Upper lobe of left lung (tissue), 6 donors: ENCODE measurements around the gene WRNIP1. TPM values are rescaled to one million over a fixed set of nuclear protein-coding genes. Genes with fewer than 3 reads are reported as not detected.
A peak's percentile ranks its signal among the peaks of the same experiment; 100 is the strongest.

ENCODE experiments used
- ATAC-seq, 2 donors: fragments of 200-7000 bp; cut with Tn5 transposase; one replicate each; pipeline ENCODE4 v1.9.1; 2022; ENCODE audit warnings: mild to moderate bottlenecking in 2 of 2, moderate library complexity in 2 of 2; ENCODE audit not compliant: low FRiP score in 2 of 2
- DNase-seq, 2 donors: peaks; one replicate each; pipeline ENCODE4 v3.0.0-alpha.2; 2019 to 2020
- H3K27ac ChIP-seq, 4 donors: fragments of 200-600 bp; sonication (generic); one replicate each; pipeline ENCODE4 v1.5.1; 2016 to 2019
- H3K27me3 ChIP-seq, 4 donors: fragments of 200-600 bp; sonication (generic); one replicate each; pipeline ENCODE4 v1.5.1; 2017 to 2019
- H3K36me3 ChIP-seq, 4 donors: fragments of 200-600 bp; sonication (generic); one replicate each; pipeline ENCODE4 v1.5.1; 2016 to 2019
- H3K4me1 ChIP-seq, 4 donors: fragments of 200-600 bp; sonication (generic); one replicate each; pipeline ENCODE4 v1.5.1; 2018 to 2019
- H3K4me3 ChIP-seq, 4 donors: fragments of 200-600 bp; sonication (generic); one replicate each; pipeline ENCODE4 v1.5.1; 2017 to 2019; ENCODE audit warnings: mild to moderate bottlenecking in 2 of 4, moderate library complexity in 1 of 4
- H3K9me3 ChIP-seq, 4 donors: fragments of 200-600 bp; sonication (generic); one replicate each; pipeline ENCODE4 v1.5.1; 2018 to 2019
- EP300 ChIP-seq, 4 donors: sonication (generic); formaldehyde crosslinking; IDR thresholded peaks; one replicate each; pipeline ENCODE4 v1.5.1; 2017; ENCODE audit warnings: antibody characterized with exemption in 4 of 4, control low read depth in 2 of 4
- POLR2A ChIP-seq, 4 donors: fragments of 450-650 bp; IDR thresholded peaks; one replicate each; pipeline ENCODE4 v1.5.1; 2016 to 2017; ENCODE audit warnings: antibody characterized with exemption in 4 of 4, mild to moderate bottlenecking in 2 of 4
- POLR2AphosphoS5 ChIP-seq, 2 donors: sonication (generic); formaldehyde crosslinking; IDR thresholded peaks; one replicate each; pipeline ENCODE4 v1.5.1; 2017; ENCODE audit warnings: antibody characterized with exemption in 2 of 2
- WGBS, 2 donors: methylation state at CpG; one replicate each; pipeline ENCODE4 v1.1.5; 2017 to 2018; 5-methylcytosine and 5-hydroxymethylcytosine counted together
- total RNA-seq, 6 donors: library from RNA; depleted of rRNA in 4 of 6; stranded (reverse); fragments of >200 nt in 4 of 6; gene quantifications; one replicate each; pipeline versions ENCODE4 v1.1.0 to v1.2.1, GENCODE V29; 2016 to 2021
- TF ChIP-seq, protein P1 (sequence below), 6 experiments: fragments of 450-650 bp in 4 of 6; fragments of 200-600 bp in 2 of 6; sonication (generic) in 2 of 6; IDR thresholded peaks; one replicate each; pipeline ENCODE4 v1.5.1; 2016 to 2019; ENCODE audit warnings: antibody characterized with exemption in 6 of 6
- donor health status: DM: no; HTN: no; CAD: no; lungs with moderate emphysema.
- donor health status: DM: no; HTN: yes; CAD: no; lungs with severe emphysema.

Gene WRNIP1
- total RNA-seq, 6 donors from 2014 or later, result 38.7 to 101 (median 59.2) TPM

DNA sequence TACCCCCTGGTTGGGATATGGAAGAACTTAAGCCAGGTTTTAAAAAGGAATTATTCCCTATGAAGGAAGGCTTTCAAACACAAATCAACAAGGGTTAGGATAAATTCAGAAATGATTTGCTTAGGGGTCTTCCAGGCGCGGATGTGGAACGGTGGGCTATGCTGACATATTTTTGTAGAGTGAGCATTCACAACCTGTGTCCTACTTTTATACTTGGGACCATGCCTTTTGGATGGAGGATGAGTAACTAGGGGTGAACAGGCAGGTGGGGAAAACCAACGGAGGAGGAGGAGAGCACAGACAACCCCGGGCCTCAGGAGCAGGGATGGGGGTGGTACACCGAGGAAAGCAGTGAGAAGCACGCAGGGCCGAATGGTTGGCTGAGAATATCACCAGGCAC lies 20.4 kb upstream of the WRNIP1 start:
- H3K4me1 ChIP-seq, result peaks cover 2 to 3% (median 2%) of the 10 kb centered on the region in 4 donors
- WGBS, 2 donors, result 94 to 95% methylated on average over 7 to 8 of the region's 8 CpGs
- H3K4me3 ChIP-seq, result no peak overlapping the region
- ATAC-seq, result no peak
- no peaks in the 10 kb centered on the region for H3K36me3 ChIP-seq
- H3K9me3 ChIP-seq, result no peaks in the 10 kb centered on the region
- DNase-seq, result no peak
- H3K27ac ChIP-seq, result no peak overlapping the region
- TF ChIP-seq POLR2A (IDR thresholded peaks at IDR 0.05) (no peak), POLR2AphosphoS5 (IDR thresholded peaks at IDR 0.05) (no peak)
- TF ChIP-seq, protein P1, sequence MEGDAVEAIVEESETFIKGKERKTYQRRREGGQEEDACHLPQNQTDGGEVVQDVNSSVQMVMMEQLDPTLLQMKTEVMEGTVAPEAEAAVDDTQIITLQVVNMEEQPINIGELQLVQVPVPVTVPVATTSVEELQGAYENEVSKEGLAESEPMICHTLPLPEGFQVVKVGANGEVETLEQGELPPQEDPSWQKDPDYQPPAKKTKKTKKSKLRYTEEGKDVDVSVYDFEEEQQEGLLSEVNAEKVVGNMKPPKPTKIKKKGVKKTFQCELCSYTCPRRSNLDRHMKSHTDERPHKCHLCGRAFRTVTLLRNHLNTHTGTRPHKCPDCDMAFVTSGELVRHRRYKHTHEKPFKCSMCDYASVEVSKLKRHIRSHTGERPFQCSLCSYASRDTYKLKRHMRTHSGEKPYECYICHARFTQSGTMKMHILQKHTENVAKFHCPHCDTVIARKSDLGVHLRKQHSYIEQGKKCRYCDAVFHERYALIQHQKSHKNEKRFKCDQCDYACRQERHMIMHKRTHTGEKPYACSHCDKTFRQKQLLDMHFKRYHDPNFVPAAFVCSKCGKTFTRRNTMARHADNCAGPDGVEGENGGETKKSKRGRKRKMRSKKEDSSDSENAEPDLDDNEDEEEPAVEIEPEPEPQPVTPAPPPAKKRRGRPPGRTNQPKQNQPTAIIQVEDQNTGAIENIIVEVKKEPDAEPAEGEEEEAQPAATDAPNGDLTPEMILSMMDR (IDR thresholded peaks at IDR 0.05), result no peak
- no peaks in the 10 kb centered on the region for H3K27me3 ChIP-seq

DNA sequence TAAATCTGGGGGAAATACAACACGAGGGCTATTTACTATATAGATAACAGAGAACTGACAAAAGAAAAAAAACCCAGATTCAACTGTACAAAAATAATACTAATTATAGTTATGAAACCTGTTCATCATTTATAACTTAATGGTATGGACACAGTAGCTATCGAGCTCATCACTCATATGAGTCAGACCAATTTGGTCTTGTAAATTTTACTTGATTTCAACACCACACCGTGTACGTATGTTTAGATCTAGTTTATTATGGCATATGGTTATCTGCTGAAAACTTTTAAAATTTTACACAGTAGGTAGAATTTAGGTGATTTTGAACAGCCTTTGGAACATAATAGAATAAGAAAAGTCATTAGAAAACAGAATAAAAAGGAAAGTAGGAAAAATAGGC lies 19.9 kb upstream of the WRNIP1 start:
- Histone ChIP-seq H3K27ac (no peak overlapping the region), H3K27me3 (no peaks in the 10 kb centered on the region), H3K4me1 (peaks cover 4 to 8% (median 7%) of the 10 kb centered on the region in 4 donors), H3K4me3 (no peak overlapping the region), H3K36me3 (no peaks in the 10 kb centered on the region), H3K9me3 (no peaks in the 10 kb centered on the region)
- no peak for ATAC-seq
- WGBS, 2 donors, result 92 to 93% methylated on average over 4 of the region's 4 CpGs
- DNase-seq, result no peak
- TF ChIP-seq POLR2AphosphoS5 (IDR thresholded peaks at IDR 0.05) (no peak), POLR2A (IDR thresholded peaks at IDR 0.05) (no peak), EP300 (IDR thresholded peaks at IDR 0.05) (no peak)
- TF ChIP-seq, protein P1 (IDR thresholded peaks at IDR 0.05), result no peak

DNA sequence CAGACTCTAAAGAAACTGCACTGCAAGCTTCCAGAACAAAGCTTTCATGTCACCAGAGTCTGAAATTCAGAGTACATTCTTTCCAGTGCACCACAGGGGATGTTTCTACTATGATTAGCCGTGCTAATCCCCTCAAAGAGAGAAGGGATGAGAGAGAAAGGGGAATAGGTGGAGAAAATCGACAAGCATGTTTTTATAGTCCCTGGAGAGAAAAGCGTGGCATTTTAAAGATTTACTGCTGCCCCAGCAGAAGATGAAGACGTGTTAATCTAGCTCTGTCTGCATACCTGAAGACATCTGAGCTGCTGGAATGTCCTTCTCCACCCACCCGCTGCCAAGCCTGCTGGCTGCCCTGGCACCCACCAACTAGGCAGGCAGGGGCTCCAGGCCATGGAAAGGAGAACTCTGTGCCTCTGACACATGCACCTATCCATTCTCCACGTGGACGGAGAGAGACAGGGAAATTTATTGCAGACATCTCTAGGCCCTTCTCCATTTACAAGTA lies 18.6 kb upstream of the WRNIP1 start:
- no peaks in the 10 kb centered on the region for H3K36me3 ChIP-seq
- no peak for ATAC-seq
- H3K4me1 ChIP-seq, result peaks cover 4 to 8% (median 8%) of the 10 kb centered on the region in 4 donors
- TF ChIP-seq POLR2AphosphoS5 (IDR thresholded peaks at IDR 0.05) (no peak), POLR2A (IDR thresholded peaks at IDR 0.05) (no peak), EP300 (IDR thresholded peaks at IDR 0.05) (no peak)
- TF ChIP-seq, protein P1 (IDR thresholded peaks at IDR 0.05), result no peak
- H3K27ac ChIP-seq, result no peak overlapping the region
- WGBS, 2 donors, result 69 to 74% methylated on average over 6 to 7 of the region's 7 CpGs
- no peak for DNase-seq
- H3K9me3 ChIP-seq, result no peaks in the 10 kb centered on the region
- no peaks in the 10 kb centered on the region for H3K27me3 ChIP-seq
- H3K4me3 ChIP-seq, result no peak overlapping the region

DNA sequence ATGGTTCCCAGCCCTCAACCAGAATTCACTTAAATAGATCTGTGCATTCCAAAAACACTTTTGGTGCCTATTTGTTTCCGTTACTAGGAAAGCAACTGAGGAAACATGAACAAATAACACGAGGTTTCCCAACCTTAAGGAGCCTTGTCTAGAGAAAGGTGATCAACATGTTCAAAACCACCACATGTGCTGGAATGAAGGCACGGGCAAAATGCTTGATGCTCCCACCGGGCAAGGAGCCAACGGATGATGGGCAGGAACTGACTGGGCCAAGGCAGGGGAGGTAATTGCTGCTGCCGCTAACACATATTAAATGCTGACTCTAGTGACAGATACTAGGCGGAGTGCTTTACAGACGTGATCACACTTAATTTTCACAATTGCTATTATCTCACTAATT lies 17.0 kb upstream of the WRNIP1 start:
- peaks cover 4 to 8% (median 8%) of the 10 kb centered on the region in 4 donors for H3K4me1 ChIP-seq
- H3K27ac ChIP-seq, result no peak overlapping the region
- no peak for TF ChIP-seq POLR2A (IDR thresholded peaks at IDR 0.05)
- TF ChIP-seq EP300 (IDR thresholded peaks at IDR 0.05), result no peak
- no peaks in the 10 kb centered on the region for H3K27me3 ChIP-seq
- H3K36me3 ChIP-seq, result no peaks in the 10 kb centered on the region
- ATAC-seq, result no peak
- DNase-seq, result no peak
- WGBS, 2 donors, result 72 to 80% methylated on average over 8 of the region's 8 CpGs
- no peak overlapping the region for H3K4me3 ChIP-seq
- no peaks in the 10 kb centered on the region for H3K9me3 ChIP-seq

DNA sequence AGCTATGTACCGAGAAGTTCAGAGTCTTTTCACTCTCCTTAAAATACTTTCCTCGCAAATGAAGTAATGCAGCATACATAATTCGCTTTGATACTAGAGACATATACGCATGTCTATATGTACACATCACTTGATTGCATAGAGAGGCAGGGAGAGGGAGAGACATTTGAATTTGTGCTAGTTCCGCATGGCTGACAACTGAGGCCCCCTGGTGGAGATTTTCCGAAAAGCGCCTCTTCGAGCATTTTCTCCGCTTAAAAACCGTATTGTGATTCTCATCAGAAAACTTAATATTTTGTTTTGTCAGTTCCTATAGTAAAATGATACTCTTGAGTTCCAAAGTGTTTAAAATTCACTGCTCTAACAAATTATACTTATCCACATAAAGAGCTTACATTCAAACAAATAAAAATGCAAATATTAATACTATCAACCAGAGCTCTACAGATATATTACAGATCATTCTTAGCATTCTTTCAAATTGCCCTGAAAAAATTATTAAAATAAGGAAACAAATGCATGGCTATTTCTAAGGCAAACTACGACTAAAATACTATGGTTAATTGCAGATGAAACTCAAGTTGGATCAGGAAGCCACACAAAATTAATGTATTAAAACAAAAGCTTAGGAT lies 15.1 kb upstream of the WRNIP1 start:
- H3K9me3 ChIP-seq, result no peaks in the 10 kb centered on the region
- ATAC-seq, result peak in 1 of 2 donors; percentile 75
- WGBS, 2 donors, result 7 to 12% methylated on average over 11 of the region's 11 CpGs

More for the DNA sequence above, 15.1 kb upstream of the WRNIP1 start:
- H3K27me3 ChIP-seq, result no peaks in the 10 kb centered on the region
- H3K36me3 ChIP-seq, result no peaks in the 10 kb centered on the region
- no peak overlapping the region for H3K4me3 ChIP-seq
- peak in 1 of 2 donors; percentile 49 for DNase-seq
- H3K4me1 ChIP-seq, result peaks cover 4 to 8% (median 6%) of the 10 kb centered on the region in 4 donors
- TF ChIP-seq POLR2AphosphoS5 (IDR thresholded peaks at IDR 0.05) (no peak), POLR2A (IDR thresholded peaks at IDR 0.05) (no peak), EP300 (IDR thresholded peaks at IDR 0.05) (no peak)
- TF ChIP-seq, protein P1 (IDR thresholded peaks at IDR 0.05), result peak; percentile 36 to 86 (median 71)
- H3K27ac ChIP-seq, result no peak overlapping the region
